Esophagus muscularis mucosa (tissue), 4 donors: ENCODE results near the gene SIGLEC10. TPM values are rescaled to one million over a fixed set of nuclear protein-coding genes. Genes with fewer than 3 reads are reported as not detected.
"Not testable (repeated sequence)": the region's sequence is repeated elsewhere in the genome, so short reads cannot be mapped to it uniquely, and the experiment has no call there.

ENCODE experiments used
- DNase-seq: peaks from one replicate; pipeline ENCODE4 v3.0.0-alpha.2; 2017; ENCODE audit errors: extremely low spot score
- H3K27ac ChIP-seq, 4 donors: fragments of 200-600 bp; sonication (generic); replicated peaks in 1 of 4; 1 replicate in 3 of 4; 2 replicates in 1 of 4; pipeline ENCODE4 v1.5.1; 2016 to 2019; ENCODE audit warnings: mild to moderate bottlenecking in 1 of 4
- H3K27me3 ChIP-seq, 4 donors: fragments of 200-600 bp; sonication (generic); one replicate each; pipeline versions ENCODE4 v1.5.1 to v1.6.0; 2016 to 2019
- H3K36me3 ChIP-seq, 4 donors: fragments of 200-600 bp; sonication (generic); one replicate each; pipeline ENCODE4 v1.5.1; 2016 to 2019
- H3K4me1 ChIP-seq, 4 donors: fragments of 200-600 bp; sonication (generic); one replicate each; pipeline ENCODE4 v1.5.1; 2016 to 2019
- H3K4me3 ChIP-seq, 4 donors: fragments of 200-600 bp; sonication (generic); 1 replicate in 2 of 4; 2 replicates in 2 of 4; pipeline ENCODE4 v1.5.1; 2016 to 2019; ENCODE audit warnings: mild to moderate bottlenecking in 4 of 4, moderate library complexity in 1 of 4
- H3K9me3 ChIP-seq, 4 donors: fragments of 200-600 bp; sonication (generic); 1 replicate in 3 of 4; 2 replicates in 1 of 4; pipeline ENCODE4 v1.5.1; 2016 to 2019
- EP300 ChIP-seq: sonication (generic); formaldehyde crosslinking; IDR thresholded peaks from one replicate; pipeline ENCODE4 v1.6.1; 2017; ENCODE audit warnings: antibody characterized with exemption
- POLR2A ChIP-seq: fragments of 450-650 bp; IDR thresholded peaks from one replicate; pipeline ENCODE4 v1.6.1; 2017; ENCODE audit warnings: antibody characterized with exemption, moderate library complexity, mild to moderate bottlenecking, low read depth
- POLR2AphosphoS5 ChIP-seq, 2 donors: sonication (generic); formaldehyde crosslinking; IDR thresholded peaks; one replicate each; pipeline ENCODE4 v1.6.1; 2017; ENCODE audit warnings: antibody characterized with exemption in 2 of 2
- WGBS: methylation state at CpG from one replicate; pipeline ENCODE4 v1.1.5; 2018; 5-methylcytosine and 5-hydroxymethylcytosine counted together
- intact Hi-C: fragments of 100-400 bp; cut with DNase I; formaldehyde crosslinking; loops from one replicate; pipeline ENCODE4 v1.15.1; 2023
- total RNA-seq, 4 donors: library from RNA; depleted of rRNA; stranded (reverse); fragments of >200 nt; gene quantifications; one replicate each; pipeline versions ENCODE4 v1.1.0 to v1.2.1, GENCODE V29; 2016
- TF ChIP-seq, protein P1 (sequence below), 3 experiments: fragments of 200-600 bp in 2 of 3; fragments of 450-650 bp in 1 of 3; sonication (generic) in 2 of 3; IDR thresholded peaks; one replicate each; pipeline ENCODE4 v1.5.1; 2017 to 2019; ENCODE audit warnings: antibody characterized with exemption in 3 of 3, mild to moderate bottlenecking in 2 of 3, moderate library complexity in 1 of 3

The SIGLEC10 gene
- total RNA-seq, 4 donors from 2014 or later = 1.4 to 4.1 (median 2.4) TPM

DNA sequence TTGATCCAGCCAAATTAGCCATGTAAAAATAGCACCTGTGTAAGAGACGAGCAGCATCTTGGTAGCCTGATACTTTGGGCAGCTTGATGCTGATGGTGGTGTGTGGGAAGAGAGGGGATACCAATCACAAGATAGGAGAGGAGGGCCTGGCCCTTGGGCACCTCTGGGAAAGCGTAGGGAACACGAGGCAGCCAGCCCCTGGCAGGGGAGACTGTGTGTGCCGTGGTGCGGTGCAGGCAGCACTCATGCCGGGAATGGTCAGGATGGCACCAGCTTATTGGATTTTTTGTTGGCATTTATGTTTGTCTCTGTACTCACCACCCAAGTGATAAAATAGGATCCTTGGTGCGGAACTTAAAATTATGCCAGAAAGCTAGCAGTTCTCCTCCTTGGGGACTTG, 30.6 kb upstream of the SIGLEC10 start:
- intact Hi-C loops = no loop called here
- no peak for DNase-seq
- WGBS = 84% methylated on average over 7 of the region's 7 CpGs
- H3K27me3 ChIP-seq = peaks cover 0 to 41% (median 0%) of the 10 kb centered on the region in 4 donors
- no peak for TF ChIP-seq POLR2A
- TF ChIP-seq, protein P1, sequence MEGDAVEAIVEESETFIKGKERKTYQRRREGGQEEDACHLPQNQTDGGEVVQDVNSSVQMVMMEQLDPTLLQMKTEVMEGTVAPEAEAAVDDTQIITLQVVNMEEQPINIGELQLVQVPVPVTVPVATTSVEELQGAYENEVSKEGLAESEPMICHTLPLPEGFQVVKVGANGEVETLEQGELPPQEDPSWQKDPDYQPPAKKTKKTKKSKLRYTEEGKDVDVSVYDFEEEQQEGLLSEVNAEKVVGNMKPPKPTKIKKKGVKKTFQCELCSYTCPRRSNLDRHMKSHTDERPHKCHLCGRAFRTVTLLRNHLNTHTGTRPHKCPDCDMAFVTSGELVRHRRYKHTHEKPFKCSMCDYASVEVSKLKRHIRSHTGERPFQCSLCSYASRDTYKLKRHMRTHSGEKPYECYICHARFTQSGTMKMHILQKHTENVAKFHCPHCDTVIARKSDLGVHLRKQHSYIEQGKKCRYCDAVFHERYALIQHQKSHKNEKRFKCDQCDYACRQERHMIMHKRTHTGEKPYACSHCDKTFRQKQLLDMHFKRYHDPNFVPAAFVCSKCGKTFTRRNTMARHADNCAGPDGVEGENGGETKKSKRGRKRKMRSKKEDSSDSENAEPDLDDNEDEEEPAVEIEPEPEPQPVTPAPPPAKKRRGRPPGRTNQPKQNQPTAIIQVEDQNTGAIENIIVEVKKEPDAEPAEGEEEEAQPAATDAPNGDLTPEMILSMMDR (IDR thresholded peaks at IDR 0.05) = no peak
- no peak for TF ChIP-seq EP300
- no peak for TF ChIP-seq POLR2AphosphoS5 (IDR thresholded peaks at IDR 0.05)
- H3K4me1 ChIP-seq = no peaks in the 10 kb centered on the region
- no peak overlapping the region for H3K4me3 ChIP-seq
- no peak overlapping the region for H3K27ac ChIP-seq
- H3K9me3 ChIP-seq = no peaks in the 10 kb centered on the region
- no peaks in the 10 kb centered on the region for H3K36me3 ChIP-seq

DNA sequence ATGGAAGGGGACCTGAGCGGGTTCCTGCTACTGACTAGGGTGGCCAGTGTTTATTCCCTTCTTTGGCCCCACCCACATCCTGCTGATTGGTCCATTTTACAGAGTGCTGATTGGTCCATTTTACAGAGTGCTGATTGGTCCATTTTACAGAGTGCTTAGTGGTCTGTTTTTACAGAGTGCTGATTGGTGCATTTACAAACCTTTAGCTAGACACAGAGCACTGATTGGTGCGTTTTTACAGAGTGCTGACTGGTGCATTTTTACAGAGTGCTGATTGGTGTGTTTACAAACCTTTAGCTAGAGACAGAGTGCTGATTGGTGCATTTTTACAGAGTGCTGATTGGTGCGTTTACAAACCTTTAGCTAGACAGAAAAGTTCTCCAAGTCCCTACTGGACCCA, 30.1 kb upstream of the SIGLEC10 start:
- intact Hi-C loops, H3K4me1 ChIP-seq, DNase-seq, H3K36me3 ChIP-seq, H3K4me3 ChIP-seq, H3K9me3 ChIP-seq, H3K27ac ChIP-seq: not testable (repeated sequence)
- peaks cover 0 to 41% (median 0%) of the 10 kb centered on the region in 4 donors for H3K27me3 ChIP-seq
- WGBS = 87% methylated on average over 3 of the region's 3 CpGs

DNA sequence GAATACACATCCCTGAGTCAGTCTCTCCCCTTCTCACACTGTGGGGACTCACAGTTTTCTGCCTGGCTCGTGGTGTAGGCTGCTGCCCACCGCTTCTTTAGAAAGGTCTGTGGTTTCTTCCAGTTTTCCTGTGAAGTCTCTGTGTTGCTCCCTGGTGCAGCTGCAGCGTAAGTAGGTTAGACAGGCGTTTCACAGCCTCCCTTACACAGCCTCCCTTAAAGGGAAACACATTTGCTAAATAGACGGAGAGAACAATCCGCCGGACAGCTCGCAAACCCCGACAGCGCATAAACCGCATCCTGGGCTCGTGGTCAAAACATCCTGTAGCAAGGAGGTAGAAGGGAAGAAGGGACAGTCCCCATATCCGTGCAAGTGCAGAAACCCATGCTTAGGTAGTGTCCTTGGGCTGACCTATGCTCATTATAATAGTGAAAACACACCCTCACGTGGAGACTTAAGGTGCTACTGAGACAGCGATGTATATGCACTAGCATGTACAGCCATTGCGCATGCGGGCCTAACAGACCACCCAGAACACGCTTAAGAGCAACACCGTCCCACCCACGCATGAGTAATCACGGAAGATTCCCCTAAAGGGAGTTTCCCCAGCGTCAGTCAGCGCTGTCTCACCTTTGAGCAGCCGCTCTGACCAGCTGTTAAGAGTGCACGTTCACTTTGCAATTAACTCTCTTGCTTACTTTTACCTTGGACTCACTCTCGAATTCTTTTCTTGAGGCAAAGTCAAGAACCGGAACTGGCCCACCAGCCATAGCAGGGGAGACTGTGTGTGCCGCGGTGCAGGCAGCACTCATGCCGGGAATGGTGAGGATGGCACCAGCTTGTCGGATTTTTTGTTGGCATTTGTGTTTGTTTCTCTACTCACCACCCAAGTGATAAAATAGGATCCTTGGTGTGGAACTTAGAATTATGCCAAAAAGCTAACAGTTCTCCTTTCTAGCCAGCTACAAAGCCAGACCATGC, 24.3 kb upstream of the SIGLEC10 start:
- 58% methylated on average over 25 of the region's 31 CpGs for WGBS
- Histone ChIP-seq H3K27me3 (peaks cover 0 to 72% (median 0%) of the 10 kb centered on the region in 4 donors), H3K4me1 (no peaks in the 10 kb centered on the region), H3K36me3 (no peaks in the 10 kb centered on the region), H3K9me3 (no peaks in the 10 kb centered on the region), H3K27ac (no peak overlapping the region), H3K4me3 (peak overlapping the region in 2 of 4 donors; percentile 1 to 12)
- no peak for TF ChIP-seq POLR2AphosphoS5 (IDR thresholded peaks at IDR 0.05)
- TF ChIP-seq, protein P1 (IDR thresholded peaks at IDR 0.05) = no peak
- no peak for TF ChIP-seq EP300
- TF ChIP-seq POLR2A = no peak
- DNase-seq = no peak
- intact Hi-C loops = no loop called here

DNA sequence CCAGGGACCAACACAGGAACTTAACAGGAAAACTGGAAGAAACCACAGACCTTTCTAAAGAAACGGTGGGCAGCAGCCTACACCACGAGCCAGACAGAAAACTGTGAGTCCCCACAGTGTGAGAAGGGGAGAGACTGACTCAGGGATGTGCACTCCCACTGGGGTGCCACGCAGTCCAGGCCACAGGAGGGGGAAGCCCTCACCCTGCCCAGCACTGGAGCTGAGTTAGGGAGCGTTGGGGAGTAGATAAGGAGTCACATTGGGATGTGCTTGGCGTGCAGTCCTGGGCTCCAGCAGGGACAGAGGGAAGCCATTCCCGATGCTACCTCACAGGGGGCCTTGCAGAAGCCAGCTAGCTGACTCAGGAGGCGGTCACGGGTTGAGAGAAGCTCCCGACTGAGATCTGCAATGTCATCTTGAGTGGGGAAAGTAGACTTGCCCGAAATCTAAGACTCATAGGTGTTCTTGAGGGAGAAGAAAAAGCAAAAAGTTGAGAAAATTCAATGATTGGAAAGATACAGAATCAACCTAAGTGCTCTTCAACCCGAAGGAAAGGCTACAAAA, 23.5 kb upstream of the SIGLEC10 start:
- peaks cover 0 to 74% (median 0%) of the 10 kb centered on the region in 4 donors for H3K27me3 ChIP-seq
- no peaks in the 10 kb centered on the region for H3K36me3 ChIP-seq
- intact Hi-C loops = no loop called here
- H3K4me1 ChIP-seq = no peaks in the 10 kb centered on the region
- no peak for TF ChIP-seq POLR2A
- no peak for TF ChIP-seq EP300
- TF ChIP-seq, protein P1 (IDR thresholded peaks at IDR 0.05) = no peak
- no peak for TF ChIP-seq POLR2AphosphoS5 (IDR thresholded peaks at IDR 0.05)
- H3K27ac ChIP-seq = no peak overlapping the region
- H3K9me3 ChIP-seq = no peaks in the 10 kb centered on the region
- no peak for DNase-seq
- 42% methylated on average over 11 of the region's 11 CpGs for WGBS
- H3K4me3 ChIP-seq = peak overlapping the region in 2 of 4 donors; percentile 1 to 12

DNA sequence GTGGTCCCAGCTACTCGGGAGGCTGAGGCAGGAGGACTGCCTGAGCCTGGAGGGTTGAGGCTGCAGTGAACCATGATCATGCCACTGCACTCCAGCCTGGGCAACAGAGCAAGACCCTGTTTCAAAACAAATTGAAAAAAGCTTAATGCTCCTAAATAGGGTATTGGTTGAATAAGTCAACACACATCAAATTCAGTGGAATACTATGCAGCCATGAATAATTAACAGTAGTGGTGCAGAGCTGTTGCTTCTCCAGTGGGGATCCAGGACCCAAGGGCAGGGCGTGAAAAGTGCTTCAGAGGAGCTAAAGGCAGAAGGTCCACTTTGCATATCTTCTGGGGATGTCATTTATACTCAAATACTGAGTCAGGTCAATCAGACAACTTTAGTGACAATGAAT, 22.6 kb upstream of the SIGLEC10 start:
- no peak for DNase-seq
- intact Hi-C loops = no loop called here
- Histone ChIP-seq H3K4me1 (no peaks in the 10 kb centered on the region), H3K9me3 (no peaks in the 10 kb centered on the region), H3K27me3 (peaks cover 0 to 80% (median 0%) of the 10 kb centered on the region in 4 donors), H3K4me3 (no peak overlapping the region), H3K36me3 (no peaks in the 10 kb centered on the region), H3K27ac (no peak overlapping the region)
- 76% methylated on average over 2 of the region's 2 CpGs for WGBS
- TF ChIP-seq POLR2A = no peak
